Effector memory CD8-positive, alpha-beta T cell (primary cell): ENCODE measurements around the gene PPP3CA.
"Not testable (repeated sequence)": the region's sequence is repeated elsewhere in the genome, so short reads cannot be mapped to it uniquely, and the experiment has no call there.

Source experiments
- ATAC-seq: fragments of 150-1000 bp; cut with Tn5 transposase; replicated peaks from 2 replicates; pipeline ENCODE4 v1.10.0; 2021; ENCODE audit warnings: mild to moderate bottlenecking, moderate library complexity
- DNase-seq, 3 experiments: peaks; one replicate each; pipeline ENCODE4 v3.0.0; 2021
- H3K27ac Mint-ChIP-seq, 2 donors: one replicate each; pipeline ENCODE4 v1.8.0; 2022; ENCODE audit warnings: mild to moderate bottlenecking in 2 of 2, mixed read lengths in 2 of 2, moderate library complexity in 2 of 2
- H3K27me3 Mint-ChIP-seq, 2 donors: one replicate each; pipeline ENCODE4 v1.8.0; 2022; ENCODE audit warnings: mixed read lengths in 2 of 2
- H3K36me3 Mint-ChIP-seq: one replicate; pipeline ENCODE4 v1.8.0; 2022; ENCODE audit warnings: mild to moderate bottlenecking, moderate library complexity, mixed read lengths; ENCODE audit not compliant: insufficient read depth
- H3K4me1 Mint-ChIP-seq, 2 donors: one replicate each; pipeline ENCODE4 v1.8.0; 2022; ENCODE audit warnings: low read depth in 2 of 2, mixed read lengths in 2 of 2
- H3K4me3 Mint-ChIP-seq, 2 donors: one replicate each; pipeline ENCODE4 v1.8.0; 2022; ENCODE audit warnings: mild to moderate bottlenecking in 2 of 2, mixed read lengths in 2 of 2, moderate library complexity in 2 of 2
- H3K9me3 Mint-ChIP-seq, 2 donors: one replicate each; pipeline ENCODE4 v1.8.0; 2022; ENCODE audit warnings: mixed read lengths in 2 of 2

PPP3CA gene

GRCh38 chr4:101182688-101183087 lies 164.6 kb downstream of the PPP3CA start:
- H3K27ac Mint-ChIP-seq, DNase-seq, H3K4me3 Mint-ChIP-seq, H3K36me3 Mint-ChIP-seq, H3K9me3 Mint-ChIP-seq, ATAC-seq, H3K27me3 Mint-ChIP-seq: not testable (repeated sequence)
- H3K4me1 Mint-ChIP-seq: peaks cover 24 to 26% of the 10 kb centered on the region in 2 donors

- Mint-ChIP-seq H3K27ac (peak overlapping the region in 1 of 2 donors; percentile 9), H3K27me3 (no peaks in the 10 kb centered on the region), H3K4me3 (no peak overlapping the region), H3K36me3 (no peaks in the 10 kb centered on the region), H3K9me3 (no peaks in the 10 kb centered on the region), H3K4me1 (peaks cover 25 to 39% of the 10 kb centered on the region in 2 donors)
- DNase-seq (no peak), ATAC-seq (no peak)
These were observed 168.6 kb downstream of the PPP3CA start for GRCh38 chr4:101178731-101179130.

GRCh38 chr4:101177154-101177553 lies 170.2 kb downstream of the PPP3CA start:
- Mint-ChIP-seq H3K27ac (no peak overlapping the region), H3K27me3 (no peaks in the 10 kb centered on the region), H3K9me3 (no peaks in the 10 kb centered on the region), H3K4me1 (peaks cover 17 to 38% of the 10 kb centered on the region in 2 donors), H3K4me3 (no peak overlapping the region), H3K36me3 (no peaks in the 10 kb centered on the region)
- ATAC-seq (no peak), DNase-seq (no peak)

- no peak for DNase-seq
- ATAC-seq: no peak
- Mint-ChIP-seq H3K4me3 (no peak overlapping the region), H3K27me3 (no peaks in the 10 kb centered on the region), H3K9me3 (no peaks in the 10 kb centered on the region), H3K4me1 (peaks cover 16 to 41% of the 10 kb centered on the region in 2 donors), H3K27ac (peak overlapping the region; percentile 33 to 41), H3K36me3 (no peaks in the 10 kb centered on the region)
These were observed 171.2 kb downstream of the PPP3CA start for GRCh38 chr4:101175896-101176676.

GRCh38 chr4:101174679-101175345 lies 172.5 kb downstream of the PPP3CA start:
- no peak for ATAC-seq
- Mint-ChIP-seq H3K27ac (no peak overlapping the region), H3K4me1 (peaks cover 16 to 51% of the 10 kb centered on the region in 2 donors), H3K9me3 (no peaks in the 10 kb centered on the region), H3K36me3 (no peaks in the 10 kb centered on the region), H3K27me3 (no peaks in the 10 kb centered on the region), H3K4me3 (no peak overlapping the region)
- no peak for DNase-seq

GRCh38 chr4:101172369-101172768 lies 175.0 kb downstream of the PPP3CA start:
- no peaks in the 10 kb centered on the region for H3K27me3 Mint-ChIP-seq
- DNase-seq: no peak
- H3K4me3 Mint-ChIP-seq: no peak overlapping the region
- no peak overlapping the region for H3K27ac Mint-ChIP-seq
- no peaks in the 10 kb centered on the region for H3K36me3 Mint-ChIP-seq
- H3K4me1 Mint-ChIP-seq: peaks cover 7 to 42% of the 10 kb centered on the region in 2 donors
- no peak for ATAC-seq
- H3K9me3 Mint-ChIP-seq: no peaks in the 10 kb centered on the region

GRCh38 chr4:101171747-101172146 lies 175.6 kb downstream of the PPP3CA start:
- no peak for ATAC-seq
- H3K36me3 Mint-ChIP-seq: no peaks in the 10 kb centered on the region
- no peaks in the 10 kb centered on the region for H3K27me3 Mint-ChIP-seq
- no peak overlapping the region for H3K27ac Mint-ChIP-seq
- H3K9me3 Mint-ChIP-seq: no peaks in the 10 kb centered on the region
- peaks cover 6 to 37% of the 10 kb centered on the region in 2 donors for H3K4me1 Mint-ChIP-seq
- DNase-seq: no peak
- no peak overlapping the region for H3K4me3 Mint-ChIP-seq

GRCh38 chr4:101169044-101170014 lies 178.0 kb downstream of the PPP3CA start:
- ATAC-seq (peak; percentile 98), DNase-seq (peak; percentile 40 to 56 (median 48))
- H3K27me3 Mint-ChIP-seq: no peaks in the 10 kb centered on the region
- H3K4me3 Mint-ChIP-seq: no peak overlapping the region
- no peak overlapping the region for H3K27ac Mint-ChIP-seq
- H3K9me3 Mint-ChIP-seq: no peaks in the 10 kb centered on the region
- no peaks in the 10 kb centered on the region for H3K36me3 Mint-ChIP-seq
- peaks cover 0 to 32% of the 10 kb centered on the region in 2 donors for H3K4me1 Mint-ChIP-seq

- Mint-ChIP-seq H3K4me3 (no peak overlapping the region), H3K27ac (peak overlapping the region in 1 of 2 donors; percentile 35)
- no peak for ATAC-seq
These were observed 183.4 kb downstream of the PPP3CA start for GRCh38 chr4:101163936-101164335.

GRCh38 chr4:101162990-101163380 lies 184.3 kb downstream of the PPP3CA start:
- no peaks in the 10 kb centered on the region for H3K27me3 Mint-ChIP-seq
- ATAC-seq: no peak

More at GRCh38 chr4:101163936-101164335, 183.4 kb downstream of the PPP3CA start:
- DNase-seq: no peak
- Mint-ChIP-seq H3K36me3 (no peaks in the 10 kb centered on the region), H3K27me3 (no peaks in the 10 kb centered on the region), H3K4me1 (peaks cover 7 to 34% of the 10 kb centered on the region in 2 donors), H3K9me3 (no peaks in the 10 kb centered on the region)

GRCh38 chr4:101160792-101161592 lies 186.3 kb downstream of the PPP3CA start:
- Mint-ChIP-seq H3K9me3 (no peaks in the 10 kb centered on the region), H3K27ac (no peak overlapping the region), H3K4me3 (no peak overlapping the region), H3K4me1 (peaks cover 24 to 57% of the 10 kb centered on the region in 2 donors), H3K36me3 (peaks cover 7% of the 10 kb centered on the region), H3K27me3 (no peaks in the 10 kb centered on the region)
- DNase-seq (no peak), ATAC-seq (no peak)

More at GRCh38 chr4:101162990-101163380, 184.3 kb downstream of the PPP3CA start:
- peaks cover 11 to 43% of the 10 kb centered on the region in 2 donors for H3K4me1 Mint-ChIP-seq
- H3K27ac Mint-ChIP-seq: no peak overlapping the region
- no peaks in the 10 kb centered on the region for H3K9me3 Mint-ChIP-seq
- H3K36me3 Mint-ChIP-seq: peaks cover 3% of the 10 kb centered on the region
- H3K4me3 Mint-ChIP-seq: no peak overlapping the region
- no peak for DNase-seq

GRCh38 chr4:101158507-101158906 lies 188.8 kb downstream of the PPP3CA start:
- no peak overlapping the region for H3K4me3 Mint-ChIP-seq
- H3K27ac Mint-ChIP-seq: peak overlapping the region in 1 of 2 donors; percentile 70
- peaks cover 27 to 57% of the 10 kb centered on the region in 2 donors for H3K4me1 Mint-ChIP-seq
- H3K36me3 Mint-ChIP-seq: peaks cover 7% of the 10 kb centered on the region
- DNase-seq (no peak), ATAC-seq (no peak)
- H3K27me3 Mint-ChIP-seq: no peaks in the 10 kb centered on the region
- no peaks in the 10 kb centered on the region for H3K9me3 Mint-ChIP-seq
